K562 (cell line): ENCODE data around the gene ST6GALNAC5. TPM values are rescaled to one million over a fixed set of nuclear protein-coding genes. Genes with fewer than 3 reads are reported as not detected.

Experiments used
- ATAC-seq: fragments of 200-7000 bp; cut with Tn5 transposase; 3 replicates; pipeline ENCODE4 v1.9.1; 2020; ENCODE audit warnings: moderate library complexity
- BruUV-seq: library from RNA; stranded (reverse); fragments of 400-500 nt; replicated peaks from 2 replicates; lab custom pipeline; 2021; lab: Mats Ljungman, UMichigan
- CTCF ChIA-PET: fragments of 300-600 bp; formaldehyde crosslinking; extraction: SDS; loops from one replicate; lab custom pipeline; 2021; ENCODE audit warnings: low intra/inter-chr PET ratio; lab: Yijun Ruan, JAX
- POLR2A ChIA-PET: fragments of 300-600, 350-650 bp; sonication (Branson Sonifier 250); formaldehyde crosslinking; extraction: SDS; loops from one replicate; lab custom pipeline; 2021; ENCODE audit warnings: antibody characterized with exemption, inconsistent platforms; lab: Yijun Ruan, JAX
- DNase-seq, 4 experiments: peaks; one replicate each; pipeline versions ENCODE4 v3.0.0 to v3.0.0-alpha.2; 2011 to 2018; ENCODE audit warnings: low spot score in 3 of 4, mixed read lengths in 3 of 4; ENCODE audit errors: extremely low read depth in 1 of 4
- FAIRE-seq: peaks from 2 replicates; lab custom pipeline; 2011; peaks lifted over from hg19 to GRCh38; lab: Jason Lieb, UNC
- H2AFZ ChIP-seq: 2 replicates; pipeline ENCODE4 v1.6.0; 2011; ENCODE audit warnings: low read depth, low read length, control low read depth, inconsistent platforms
- H3K27ac ChIP-seq: fragments of 200-600 bp; 3 replicates; pipeline ENCODE4 v1.8.0; 2011; ENCODE audit warnings: low read depth, mild to moderate bottlenecking, control low read depth, inconsistent platforms, low read length, moderate library complexity, mixed read lengths; ENCODE audit errors: extremely low read depth
- H3K27me3 ChIP-seq, 2 experiments: fragments of 300-600 bp in 1 of 2; 2 replicates in 1 of 2; 3 replicates in 1 of 2; pipeline versions ENCODE4 v1.6.0 to v1.8.0; 2011; ENCODE audit warnings: inconsistent platforms in 2 of 2, low read length in 2 of 2, mild to moderate bottlenecking in 1 of 2, mixed read lengths in 1 of 2, moderate library complexity in 1 of 2; ENCODE audit not compliant: control insufficient read depth in 2 of 2, insufficient read depth in 2 of 2
- H3K36me3 ChIP-seq: fragments of 300-600 bp; 3 replicates; pipeline ENCODE4 v1.8.0; 2011; ENCODE audit warnings: mild to moderate bottlenecking, low read length, inconsistent platforms; ENCODE audit not compliant: control insufficient read depth, insufficient read depth
- H3K4me1 ChIP-seq, 2 experiments: fragments of 200-600 bp in 1 of 2; replicated peaks in 1 of 2; 2 replicates in 1 of 2; 3 replicates in 1 of 2; pipeline versions ENCODE4 v1.5.1 to v1.8.0; 2011; ENCODE audit warnings: inconsistent platforms in 2 of 2, low read length in 2 of 2, mild to moderate bottlenecking in 1 of 2, mixed read lengths in 1 of 2, moderate library complexity in 1 of 2; ENCODE audit not compliant: control insufficient read depth in 2 of 2, insufficient read depth in 2 of 2
- H3K4me2 ChIP-seq: 2 replicates; pipeline ENCODE4 v1.6.1; 2011; ENCODE audit warnings: low read length, control low read depth, inconsistent platforms, mixed read lengths; ENCODE audit not compliant: insufficient read depth
- H3K4me3 ChIP-seq: fragments of 200-600 bp; sonication (generic), shearing (Covaris generic); 2 replicates; pipeline ENCODE4 v1.5.1; 2016; ENCODE audit warnings: control low read depth, inconsistent platforms
- H3K79me2 ChIP-seq: fragments of 200-600 bp; 3 replicates; pipeline ENCODE4 v1.8.0; 2011; ENCODE audit warnings: low read length, inconsistent platforms; ENCODE audit not compliant: control insufficient read depth, insufficient read depth
- H3K9ac ChIP-seq, 2 experiments: 2 replicates each; pipeline versions ENCODE4 v1.6.0 to v1.6.1; 2011; ENCODE audit warnings: low read depth in 2 of 2, low read length in 2 of 2, control low read depth in 1 of 2, inconsistent platforms in 1 of 2, mild to moderate bottlenecking in 1 of 2, mixed read lengths in 1 of 2; ENCODE audit not compliant: insufficient read depth in 1 of 2
- H3K9me1 ChIP-seq: one replicate; pipeline ENCODE4 v1.6.0; 2011; ENCODE audit warnings: inconsistent platforms, mild to moderate bottlenecking, low read length, moderate library complexity; ENCODE audit not compliant: control insufficient read depth, insufficient read depth
- H3K9me3 ChIP-seq: replicated peaks from 2 replicates; pipeline ENCODE4 v1.5.1; 2011; ENCODE audit warnings: low read depth, low read length, inconsistent platforms; ENCODE audit not compliant: control insufficient read depth, insufficient read depth
- H4K20me1 ChIP-seq: replicated peaks from 2 replicates; pipeline ENCODE4 v1.6.1; 2011; ENCODE audit warnings: low read length, inconsistent platforms, mixed read lengths; ENCODE audit not compliant: control insufficient read depth, insufficient read depth
- ARID1B ChIP-seq: fragments of 450-650 bp; IDR thresholded peaks from 2 replicates; pipeline ENCODE4 v1.6.1; 2016; ENCODE audit warnings: antibody characterized with exemption, mild to moderate bottlenecking, inconsistent platforms
- CBX5 ChIP-seq: IDR thresholded peaks from 2 replicates; pipeline ENCODE4 v1.6.1; 2014; ENCODE audit warnings: low read depth, borderline replicate concordance
- MCM3 ChIP-seq: fragments of 450-650 bp; IDR thresholded peaks from 2 replicates; pipeline ENCODE4 v1.6.1; 2016
- NEUROD1 ChIP-seq: fragments of 150-350 bp; IDR thresholded peaks from 2 replicates; pipeline ENCODE4 v1.6.1; 2014; ENCODE audit warnings: borderline replicate concordance, low read length, low read depth; ENCODE audit not compliant: partially characterized antibody
- NFIX ChIP-seq: fragments of 250-450 bp; sonication (Bioruptor Pico); IDR thresholded peaks from 2 replicates; pipeline ENCODE4 v1.4.0; 2020; ENCODE audit warnings: low read depth, mild to moderate bottlenecking, moderate library complexity
- NR4A1 ChIP-seq, 2 experiments: fragments of 250-450 bp in 1 of 2; fragments of 450-650 bp in 1 of 2; sonication (Bioruptor Pico) in 1 of 2; IDR thresholded peaks; 2 replicates each; pipeline versions ENCODE4 v1.4.0 to v1.6.1; 2016 to 2020; ENCODE audit warnings: mild to moderate bottlenecking in 2 of 2, missing compliant biosample characterization in 1 of 2, missing genetic modification characterization in 1 of 2, moderate library complexity in 1 of 2
- PYGO2 ChIP-seq: fragments of 450-650 bp; IDR thresholded peaks from 2 replicates; pipeline ENCODE4 v1.6.1; 2016; ENCODE audit warnings: mild to moderate bottlenecking, missing genetic modification characterization, moderate library complexity, missing compliant biosample characterization
- SAFB2 ChIP-seq: fragments of 200-400 bp; formaldehyde crosslinking; IDR thresholded peaks from 2 replicates; pipeline ENCODE4 v1.6.1; 2018; ENCODE audit warnings: borderline replicate concordance, low read length, low read depth, moderate library complexity; ENCODE audit not compliant: severe bottlenecking
- ZBTB17 ChIP-seq: fragments of 450-650 bp; formaldehyde crosslinking; IDR thresholded peaks from 2 replicates; pipeline ENCODE4 v1.4.0; 2020; ENCODE audit warnings: mild to moderate bottlenecking
- in situ Hi-C: fragments of 300-500 bp; cut with MboI; formaldehyde crosslinking; loops from 4 replicates; pipeline ENCODE4 v1.15.0; 2018; ENCODE audit warnings: inconsistent platforms, mixed read lengths
- intact Hi-C: fragments of 100-400 bp; cut with micrococcal nuclease; formaldehyde crosslinking; loops from 2 replicates; pipeline ENCODE4 v1.14.2; 2022
- polyA plus RNA-seq, 8 experiments: library from polyadenylated mRNA; depleted of rRNA in 4 of 8; stranded (reverse) in 5 of 8; unstranded in 3 of 8; fragments of >200 nt; fragmentation: Nextera tagmentation in 2 of 8; fragmentation: Illumina TruSeq in 1 of 8; extraction: Ambion mirVana in 2 of 8; extraction: Trizol in 1 of 8; gene quantifications; 2 replicates each; pipeline versions ENCODE4 v1.2.1 to v1.2.3, GENCODE V29; 2011 to 2014; ENCODE audit warnings: inconsistent platforms in 1 of 8, missing spikeins in 1 of 8
- total RNA-seq, 7 experiments: library from RNA; depleted of rRNA in 6 of 7; stranded (reverse); fragments of >200 nt in 6 of 7; fragmentation: Illumina TruSeq in 2 of 7; extraction: Trizol in 2 of 7; gene quantifications; 2 replicates each; pipeline versions ENCODE4 v1.2.1 to v1.2.3, GENCODE V29; 2011 to 2021; ENCODE audit warnings: low replicate concordance in 1 of 7

ST6GALNAC5 gene
- total and polyA plus RNA-seq, 9 of the 15 experiments (the other 6 are each of a cell fraction or from before 2014, with no cell fraction given), result 0.04 to 0.14 TPM; not detected in 7

- FAIRE-seq (no peak), DNase-seq (no peak)
- Histone ChIP-seq H3K27me3 (no peaks in the 10 kb centered on the region), H4K20me1 (no peaks in the 10 kb centered on the region), H3K9me3 (no peaks in the 10 kb centered on the region), H3K36me3 (no peaks in the 10 kb centered on the region), H3K4me3 (no peak overlapping the region), H3K9ac (no peak overlapping the region), H2AFZ (no peak overlapping the region), H3K4me1 (no peaks in the 10 kb centered on the region), H3K4me2 (no peak overlapping the region)
- ChIA-PET CTCF (no interaction called here), POLR2A (no interaction called here)
- BruUV-seq, result no TSS peak
- TF ChIP-seq PYGO2 (tag) (no peak), MCM3 (no peak), SAFB2 (no peak), NFIX (CRISPR knock-in tag) (no peak), NEUROD1 (no peak), CBX5 (no peak), ARID1B (no peak), NR4A1 (CRISPR knock-in tag; IDR thresholded peaks at IDR 0.05) (no peak), NR4A1 (tag; IDR thresholded peaks at IDR 0.05) (no peak), ZBTB17 (no peak)
- TF ChIP-seq, all 486 proteins: peak for 0
- Histone ChIP-seq H3K9me1 (no peaks in the 10 kb centered on the region), H3K27ac (no peak overlapping the region), H3K79me2 (no peaks in the 10 kb centered on the region)
- intact Hi-C loops, result no loop called here
- in situ Hi-C loops, result no loop called here
- no peak for ATAC-seq
Observed at GRCh38 chr1:76955652-76956051, 88.4 kb downstream of the ST6GALNAC5 start.
